K562 (cell line): Measurements from ENCODE around the gene CD4. TPM values are rescaled to one million over a fixed set of nuclear protein-coding genes. Genes with fewer than 3 reads are reported as not detected.

Experiments
- BCOR ChIP-seq: fragments of 450-650 bp; IDR thresholded peaks from 2 replicates; pipeline ENCODE4 v1.6.1; 2016
- BRD9 ChIP-seq: fragments of 450-650 bp; IDR thresholded peaks from 2 replicates; pipeline ENCODE4 v1.6.1; 2018; ENCODE audit warnings: low read depth; ENCODE audit not compliant: partially characterized antibody
- CBFA2T2 ChIP-seq: fragments of 450-650 bp; conservative IDR thresholded peaks from 2 replicates; pipeline ENCODE4 v1.6.1; 2017; ENCODE audit warnings: mild to moderate bottlenecking
- CHD2 ChIP-seq: IDR thresholded peaks from 2 replicates; pipeline ENCODE4 v1.6.1; 2011; ENCODE audit warnings: low read depth, low read length
- GATA2 ChIP-seq: sonication (generic); formaldehyde crosslinking; IDR thresholded peaks from 2 replicates; pipeline ENCODE4 v1.4.0; 2020; ENCODE audit warnings: mild to moderate bottlenecking, missing genetic modification reagents
- GATAD2A ChIP-seq: fragments of 450-650 bp; IDR thresholded peaks from 2 replicates; pipeline ENCODE4 v1.6.1; 2017
- GTF2A2 ChIP-seq: IDR thresholded peaks from 2 replicates; pipeline ENCODE4 v1.6.1; 2016; ENCODE audit warnings: mild to moderate bottlenecking, missing genetic modification characterization, missing compliant biosample characterization
- HCFC1 ChIP-seq: IDR thresholded peaks from 2 replicates; pipeline ENCODE4 v1.6.1; 2012; ENCODE audit warnings: low read depth, low read length, improper control_type of control experiment
- HDAC8 ChIP-seq: fragments of 450-650 bp; IDR thresholded peaks from 2 replicates; pipeline ENCODE4 v1.6.1; 2016; ENCODE audit warnings: mild to moderate bottlenecking, missing genetic modification characterization, moderate library complexity, missing compliant biosample characterization
- HLTF ChIP-seq: fragments of 450-650 bp; IDR thresholded peaks from 2 replicates; pipeline ENCODE4 v1.6.1; 2016
- KLF6 ChIP-seq: fragments of 250-450 bp; sonication (Bioruptor Pico); IDR thresholded peaks from 2 replicates; pipeline ENCODE4 v1.4.0; 2020; ENCODE audit warnings: mild to moderate bottlenecking, moderate library complexity, borderline replicate concordance
- L3MBTL2 ChIP-seq: fragments of 450-650 bp; IDR thresholded peaks from 2 replicates; pipeline ENCODE4 v1.6.1; 2016; ENCODE audit warnings: mild to moderate bottlenecking, moderate library complexity
- PHF8 ChIP-seq: fragments of 200-600 bp; sonication (generic); IDR thresholded peaks from 2 replicates; pipeline ENCODE4 v1.6.1; 2012; ENCODE audit warnings: mixed run types, mild to moderate bottlenecking, inconsistent platforms, low read length, moderate library complexity, borderline replicate concordance
- RBBP5 ChIP-seq: fragments of 200-600 bp; sonication (generic); IDR thresholded peaks from 2 replicates; pipeline ENCODE4 v1.6.1; 2012; ENCODE audit warnings: borderline replicate concordance, mild to moderate bottlenecking, low read length, control low read depth, inconsistent platforms; ENCODE audit not compliant: insufficient read depth, poor library complexity, severe bottlenecking
- TGIF2 ChIP-seq: sonication (generic); formaldehyde crosslinking; IDR thresholded peaks from 2 replicates; pipeline ENCODE4 v1.8.1; 2022; ENCODE audit warnings: mild to moderate bottlenecking, missing genetic modification reagents, moderate library complexity
- ZEB2 ChIP-seq: fragments of 450-650 bp; IDR thresholded peaks from 2 replicates; pipeline ENCODE4 v1.6.1; 2016
- ZNF121 ChIP-seq: sonication (generic); formaldehyde crosslinking; conservative IDR thresholded peaks from 2 replicates; pipeline ENCODE4 v1.8.0; 2022; ENCODE audit warnings: missing genetic modification reagents
- ZNF165 ChIP-seq: fragments of 250-450 bp; sonication (Bioruptor Pico); IDR thresholded peaks from 2 replicates; pipeline ENCODE4 v1.4.0; 2020; ENCODE audit warnings: borderline replicate concordance
- polyA plus RNA-seq, 8 experiments: library from polyadenylated mRNA; depleted of rRNA in 4 of 8; stranded (reverse) in 5 of 8; unstranded in 3 of 8; fragments of >200 nt; fragmentation: Nextera tagmentation in 2 of 8; fragmentation: Illumina TruSeq in 1 of 8; extraction: Ambion mirVana in 2 of 8; extraction: Trizol in 1 of 8; gene quantifications; 2 replicates each; pipeline versions ENCODE4 v1.2.1 to v1.2.3, GENCODE V29; 2011 to 2014; ENCODE audit warnings: inconsistent platforms in 1 of 8, missing spikeins in 1 of 8
- total RNA-seq, 7 experiments: library from RNA; depleted of rRNA in 6 of 7; stranded (reverse); fragments of >200 nt in 6 of 7; fragmentation: Illumina TruSeq in 2 of 7; extraction: Trizol in 2 of 7; gene quantifications; 2 replicates each; pipeline versions ENCODE4 v1.2.1 to v1.2.3, GENCODE V29; 2011 to 2021; ENCODE audit warnings: low replicate concordance in 1 of 7
- TF ChIP-seq, protein P1 (sequence below): sonication (generic); formaldehyde crosslinking; IDR thresholded peaks from 2 replicates; pipeline ENCODE4 v1.8.0; 2023; ENCODE audit warnings: missing genetic modification reagents, mild to moderate bottlenecking, borderline replicate concordance
- TF ChIP-seq, protein P2 (sequence below): sonication (generic); formaldehyde crosslinking; IDR thresholded peaks from 2 replicates; pipeline ENCODE4 v1.8.1; 2023; ENCODE audit warnings: missing genetic modification reagents, mild to moderate bottlenecking, borderline replicate concordance

The CD4 gene
- total and polyA plus RNA-seq, 9 of the 15 experiments (the other 6 are each of a cell fraction or from before 2014, with no cell fraction given), result 0.06 to 0.27 (median 0.09) TPM; not detected in 5

DNA sequence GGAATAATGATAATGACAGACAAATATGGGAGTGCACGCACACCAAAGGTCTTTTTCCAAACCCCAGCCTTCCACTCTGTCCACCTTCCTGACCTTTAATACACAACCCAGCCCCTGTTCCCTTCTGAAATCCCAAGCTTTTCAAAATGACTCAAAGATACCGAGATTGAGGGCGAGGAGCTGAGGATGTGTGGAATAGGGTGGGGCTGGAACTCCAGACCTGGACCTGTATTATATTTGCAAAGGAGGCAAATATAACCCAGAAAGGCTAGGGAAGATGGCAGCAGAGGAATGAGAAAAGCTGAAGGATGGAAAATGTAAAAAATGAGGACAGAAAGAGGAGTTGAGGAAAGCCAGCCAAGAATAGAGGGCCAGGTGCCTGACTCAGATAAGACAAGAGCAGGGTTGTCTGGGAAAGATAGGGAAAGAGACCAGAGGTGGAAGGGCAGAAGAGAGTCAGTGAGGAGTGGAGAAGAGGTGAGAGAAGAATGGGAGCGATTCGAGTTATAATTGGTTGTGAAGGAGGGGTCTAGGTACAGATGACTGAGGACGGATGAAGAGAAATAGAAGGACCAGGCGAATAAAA lies 24.2 kb upstream of the CD4 start (continued):
- TF ChIP-seq HCFC1 (no peak), KLF6 (CRISPR knock-in tag) (no peak), HDAC8 (no peak), BRD9 (peak; percentile 37), GTF2A2 (tag) (no peak), CHD2 (no peak), ZEB2 (peak; percentile 94), BCOR (peak; percentile 92), HLTF (peak; percentile 89; the same call in 1 of the 2 replicates), TGIF2 (CRISPR knock-in tag) (no peak), ZNF165 (no peak), GATAD2A (peak; percentile 88), ZNF121 (no peak), L3MBTL2 (peak; percentile 42; the same call in 1 of the 2 replicates), PHF8 (no peak), RBBP5 (peak; percentile 61), CBFA2T2 (peak; percentile 96), GATA2 (CRISPR knock-in tag) (peak; percentile 83)
- TF ChIP-seq, protein P1, sequence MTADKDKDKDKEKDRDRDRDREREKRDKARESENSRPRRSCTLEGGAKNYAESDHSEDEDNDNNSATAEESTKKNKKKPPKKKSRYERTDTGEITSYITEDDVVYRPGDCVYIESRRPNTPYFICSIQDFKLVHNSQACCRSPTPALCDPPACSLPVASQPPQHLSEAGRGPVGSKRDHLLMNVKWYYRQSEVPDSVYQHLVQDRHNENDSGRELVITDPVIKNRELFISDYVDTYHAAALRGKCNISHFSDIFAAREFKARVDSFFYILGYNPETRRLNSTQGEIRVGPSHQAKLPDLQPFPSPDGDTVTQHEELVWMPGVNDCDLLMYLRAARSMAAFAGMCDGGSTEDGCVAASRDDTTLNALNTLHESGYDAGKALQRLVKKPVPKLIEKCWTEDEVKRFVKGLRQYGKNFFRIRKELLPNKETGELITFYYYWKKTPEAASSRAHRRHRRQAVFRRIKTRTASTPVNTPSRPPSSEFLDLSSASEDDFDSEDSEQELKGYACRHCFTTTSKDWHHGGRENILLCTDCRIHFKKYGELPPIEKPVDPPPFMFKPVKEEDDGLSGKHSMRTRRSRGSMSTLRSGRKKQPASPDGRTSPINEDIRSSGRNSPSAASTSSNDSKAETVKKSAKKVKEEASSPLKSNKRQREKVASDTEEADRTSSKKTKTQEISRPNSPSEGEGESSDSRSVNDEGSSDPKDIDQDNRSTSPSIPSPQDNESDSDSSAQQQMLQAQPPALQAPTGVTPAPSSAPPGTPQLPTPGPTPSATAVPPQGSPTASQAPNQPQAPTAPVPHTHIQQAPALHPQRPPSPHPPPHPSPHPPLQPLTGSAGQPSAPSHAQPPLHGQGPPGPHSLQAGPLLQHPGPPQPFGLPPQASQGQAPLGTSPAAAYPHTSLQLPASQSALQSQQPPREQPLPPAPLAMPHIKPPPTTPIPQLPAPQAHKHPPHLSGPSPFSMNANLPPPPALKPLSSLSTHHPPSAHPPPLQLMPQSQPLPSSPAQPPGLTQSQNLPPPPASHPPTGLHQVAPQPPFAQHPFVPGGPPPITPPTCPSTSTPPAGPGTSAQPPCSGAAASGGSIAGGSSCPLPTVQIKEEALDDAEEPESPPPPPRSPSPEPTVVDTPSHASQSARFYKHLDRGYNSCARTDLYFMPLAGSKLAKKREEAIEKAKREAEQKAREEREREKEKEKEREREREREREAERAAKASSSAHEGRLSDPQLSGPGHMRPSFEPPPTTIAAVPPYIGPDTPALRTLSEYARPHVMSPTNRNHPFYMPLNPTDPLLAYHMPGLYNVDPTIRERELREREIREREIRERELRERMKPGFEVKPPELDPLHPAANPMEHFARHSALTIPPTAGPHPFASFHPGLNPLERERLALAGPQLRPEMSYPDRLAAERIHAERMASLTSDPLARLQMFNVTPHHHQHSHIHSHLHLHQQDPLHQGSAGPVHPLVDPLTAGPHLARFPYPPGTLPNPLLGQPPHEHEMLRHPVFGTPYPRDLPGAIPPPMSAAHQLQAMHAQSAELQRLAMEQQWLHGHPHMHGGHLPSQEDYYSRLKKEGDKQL, result no peak
- TF ChIP-seq, protein P2, sequence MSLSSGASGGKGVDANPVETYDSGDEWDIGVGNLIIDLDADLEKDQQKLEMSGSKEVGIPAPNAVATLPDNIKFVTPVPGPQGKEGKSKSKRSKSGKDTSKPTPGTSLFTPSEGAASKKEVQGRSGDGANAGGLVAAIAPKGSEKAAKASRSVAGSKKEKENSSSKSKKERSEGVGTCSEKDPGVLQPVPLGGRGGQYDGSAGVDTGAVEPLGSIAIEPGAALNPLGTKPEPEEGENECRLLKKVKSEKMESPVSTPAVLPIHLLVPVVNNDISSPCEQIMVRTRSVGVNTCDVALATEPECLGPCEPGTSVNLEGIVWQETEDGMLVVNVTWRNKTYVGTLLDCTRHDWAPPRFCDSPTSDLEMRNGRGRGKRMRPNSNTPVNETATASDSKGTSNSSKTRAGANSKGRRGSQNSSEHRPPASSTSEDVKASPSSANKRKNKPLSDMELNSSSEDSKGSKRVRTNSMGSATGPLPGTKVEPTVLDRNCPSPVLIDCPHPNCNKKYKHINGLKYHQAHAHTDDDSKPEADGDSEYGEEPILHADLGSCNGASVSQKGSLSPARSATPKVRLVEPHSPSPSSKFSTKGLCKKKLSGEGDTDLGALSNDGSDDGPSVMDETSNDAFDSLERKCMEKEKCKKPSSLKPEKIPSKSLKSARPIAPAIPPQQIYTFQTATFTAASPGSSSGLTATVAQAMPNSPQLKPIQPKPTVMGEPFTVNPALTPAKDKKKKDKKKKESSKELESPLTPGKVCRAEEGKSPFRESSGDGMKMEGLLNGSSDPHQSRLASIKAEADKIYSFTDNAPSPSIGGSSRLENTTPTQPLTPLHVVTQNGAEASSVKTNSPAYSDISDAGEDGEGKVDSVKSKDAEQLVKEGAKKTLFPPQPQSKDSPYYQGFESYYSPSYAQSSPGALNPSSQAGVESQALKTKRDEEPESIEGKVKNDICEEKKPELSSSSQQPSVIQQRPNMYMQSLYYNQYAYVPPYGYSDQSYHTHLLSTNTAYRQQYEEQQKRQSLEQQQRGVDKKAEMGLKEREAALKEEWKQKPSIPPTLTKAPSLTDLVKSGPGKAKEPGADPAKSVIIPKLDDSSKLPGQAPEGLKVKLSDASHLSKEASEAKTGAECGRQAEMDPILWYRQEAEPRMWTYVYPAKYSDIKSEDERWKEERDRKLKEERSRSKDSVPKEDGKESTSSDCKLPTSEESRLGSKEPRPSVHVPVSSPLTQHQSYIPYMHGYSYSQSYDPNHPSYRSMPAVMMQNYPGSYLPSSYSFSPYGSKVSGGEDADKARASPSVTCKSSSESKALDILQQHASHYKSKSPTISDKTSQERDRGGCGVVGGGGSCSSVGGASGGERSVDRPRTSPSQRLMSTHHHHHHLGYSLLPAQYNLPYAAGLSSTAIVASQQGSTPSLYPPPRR (CRISPR knock-in tag), result no peak
